Retinal pigment epithelial cell (primary cell): ENCODE data around the gene SSX2IP.
"Not testable (repeated sequence)": the region's sequence is repeated elsewhere in the genome, so short reads cannot be mapped to it uniquely, and the experiment has no call there.

Experiments
- DNase-seq: peaks from one replicate; pipeline ENCODE4 v3.0.0-alpha.2; 2010; ENCODE audit warnings: low read depth
- H3K4me3 ChIP-seq: 2 replicates; pipeline ENCODE4 v1.5.1; 2011; ENCODE audit warnings: mild to moderate bottlenecking, low read length, control low read depth, moderate library complexity
- CTCF ChIP-seq: conservative IDR thresholded peaks from 2 replicates; pipeline ENCODE4 v1.5.1; 2011; ENCODE audit warnings: low read depth, low read length, control low read depth, inconsistent platforms

SSX2IP gene

GRCh38 chr1:84731519-84731918, 41.3 kb upstream of the SSX2IP start:
- no peak for TF ChIP-seq CTCF
- no peak overlapping the region for H3K4me3 ChIP-seq
- DNase-seq = no peak

- not testable (repeated sequence) for DNase-seq, H3K4me3 ChIP-seq
Measured at GRCh38 chr1:84727711-84728110, 37.5 kb upstream of the SSX2IP start.

GRCh38 chr1:84726593-84727499, 36.6 kb upstream of the SSX2IP start:
- H3K4me3 ChIP-seq = no peak overlapping the region
- DNase-seq = no peak
- no peak for TF ChIP-seq CTCF

- DNase-seq = no peak
- H3K4me3 ChIP-seq = no peak overlapping the region
- TF ChIP-seq CTCF = peak; percentile 45
Measured at GRCh38 chr1:84724128-84724860, 34.0 kb upstream of the SSX2IP start.

- H3K4me3 ChIP-seq = no peak overlapping the region
- TF ChIP-seq CTCF = no peak
- no peak for DNase-seq
Measured at GRCh38 chr1:84722794-84723193, 32.5 kb upstream of the SSX2IP start.

- DNase-seq, H3K4me3 ChIP-seq: not testable (repeated sequence)
Measured at GRCh38 chr1:84721872-84722271, 31.6 kb upstream of the SSX2IP start.

GRCh38 chr1:84721152-84721551, 30.9 kb upstream of the SSX2IP start:
- TF ChIP-seq CTCF = no peak
- no peak for DNase-seq
- H3K4me3 ChIP-seq = no peak overlapping the region
